A172 (cell line): Measurements from ENCODE around the gene SSBP2. TPM values are rescaled to one million over a fixed set of nuclear protein-coding genes. Genes with fewer than 3 reads are reported as not detected.

Experiments
- DNase-seq: peaks from one replicate; pipeline ENCODE4 v3.0.0-alpha.2; 2015; ENCODE audit warnings: low spot score
- total RNA-seq: library from RNA; depleted of rRNA; stranded (reverse); fragments of >200 nt; shearing (Covaris generic); gene quantifications from 2 replicates; pipeline ENCODE4 v1.2.3, GENCODE V29; 2014

Gene SSBP2
- total RNA-seq, 1 experiment from 2014 or later, result 12.4 TPM

- DNase-seq, result no peak
Measured at GRCh38 chr5:81767097-81767496, 16.2 kb upstream of the SSBP2 start.

- DNase-seq, result no peak
Measured at GRCh38 chr5:81766611-81767010, 15.7 kb upstream of the SSBP2 start.

DNA sequence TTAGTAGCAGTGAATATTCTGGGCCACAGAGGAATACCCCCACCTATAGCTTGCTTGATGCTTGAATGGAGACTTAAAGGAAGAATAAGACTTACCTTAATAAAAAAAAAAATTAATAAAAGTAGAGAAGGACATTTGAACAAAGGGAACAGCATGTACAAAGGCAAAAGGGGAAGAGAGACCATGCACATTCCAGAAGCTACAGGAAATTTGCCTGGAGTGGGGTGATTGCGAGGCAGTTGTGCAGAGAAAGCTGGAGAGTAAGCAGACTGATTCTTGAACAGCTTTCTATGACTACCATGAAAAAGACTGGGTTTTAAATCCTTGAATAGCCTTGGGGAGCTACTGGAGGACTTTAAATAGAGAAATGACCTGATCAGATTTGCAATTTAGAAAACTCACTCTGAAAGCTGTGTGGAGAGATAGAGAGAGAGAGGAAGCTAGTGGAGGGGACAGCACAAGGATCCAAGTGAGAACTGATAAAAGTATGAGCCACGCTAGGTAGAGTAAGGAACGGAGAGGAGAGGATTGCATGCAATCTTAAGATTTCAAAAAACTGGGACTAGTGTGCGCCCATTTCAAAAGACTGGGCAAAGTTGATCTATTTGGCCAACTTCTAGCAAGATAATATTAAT, 12.5 kb upstream of the SSBP2 start:
- no peak for DNase-seq

DNA sequence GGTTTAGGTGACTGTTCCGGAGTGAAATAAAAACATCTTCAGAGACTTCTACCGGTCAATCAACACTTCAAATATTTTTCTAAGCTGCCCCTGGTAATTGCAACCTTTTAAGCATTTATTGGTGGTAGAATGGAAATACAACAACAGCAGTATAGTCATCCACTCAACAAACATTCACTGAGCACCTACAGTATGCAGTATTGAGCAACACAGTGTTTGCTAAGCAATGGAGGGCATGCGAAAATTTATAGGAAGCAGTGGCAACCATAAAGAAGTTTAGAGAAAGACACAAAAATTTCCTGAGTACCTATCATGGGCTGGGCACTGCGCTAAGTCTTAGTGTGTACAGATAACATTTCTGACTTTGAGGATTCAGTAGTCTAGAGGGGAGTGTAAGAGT, 12.0 kb upstream of the SSBP2 start:
- DNase-seq, result no peak

- DNase-seq, result no peak
Measured at GRCh38 chr5:81762401-81762800, 11.5 kb upstream of the SSBP2 start.

DNA sequence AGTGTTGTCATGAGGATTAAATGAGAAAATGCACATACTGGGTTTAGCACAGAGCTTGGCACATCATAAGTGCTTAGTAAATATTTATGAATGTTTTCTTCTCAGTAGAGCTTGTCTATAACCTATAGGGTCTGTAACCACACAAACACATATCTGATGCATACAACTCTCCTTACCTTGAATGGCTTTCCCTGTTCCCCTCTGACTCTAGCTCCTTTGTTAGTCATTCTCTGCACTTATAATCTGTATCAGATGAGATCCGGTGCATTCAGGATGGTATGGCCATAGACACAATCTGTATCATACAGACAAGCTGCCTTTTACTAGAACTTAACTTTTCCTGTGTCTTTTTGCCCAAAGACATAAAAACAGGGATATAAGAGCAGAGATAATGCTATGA, 11.1 kb upstream of the SSBP2 start:
- no peak for DNase-seq

DNA sequence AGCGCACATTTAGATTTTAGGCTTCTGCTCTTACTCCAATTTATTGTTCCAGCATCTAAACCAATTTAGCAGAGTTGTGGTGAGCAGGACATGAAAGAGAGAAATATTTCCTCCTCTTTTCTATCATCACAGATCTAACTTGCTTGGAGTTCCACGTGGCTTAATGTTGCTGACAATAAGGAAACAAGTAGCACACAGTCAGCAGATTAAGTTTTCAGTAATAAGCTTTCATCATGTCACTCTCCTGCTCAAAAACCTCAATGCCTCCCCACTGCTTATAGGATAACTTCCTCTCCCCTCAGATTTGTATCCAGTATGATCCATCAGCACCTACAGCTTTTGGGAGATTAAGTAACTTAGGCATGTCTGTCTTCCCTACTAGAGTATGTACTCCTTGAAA, 10.4 kb upstream of the SSBP2 start:
- DNase-seq, result no peak

- no peak for DNase-seq
Measured at GRCh38 chr5:81760521-81760920, 9.6 kb upstream of the SSBP2 start.

GRCh38 chr5:81759632-81760005, 8.7 kb upstream of the SSBP2 start:
- DNase-seq, result no peak

- DNase-seq, result no peak
Measured at GRCh38 chr5:81757404-81757803, 6.5 kb upstream of the SSBP2 start.

GRCh38 chr5:81756016-81756415, 5.1 kb upstream of the SSBP2 start:
- DNase-seq, result no peak

DNA sequence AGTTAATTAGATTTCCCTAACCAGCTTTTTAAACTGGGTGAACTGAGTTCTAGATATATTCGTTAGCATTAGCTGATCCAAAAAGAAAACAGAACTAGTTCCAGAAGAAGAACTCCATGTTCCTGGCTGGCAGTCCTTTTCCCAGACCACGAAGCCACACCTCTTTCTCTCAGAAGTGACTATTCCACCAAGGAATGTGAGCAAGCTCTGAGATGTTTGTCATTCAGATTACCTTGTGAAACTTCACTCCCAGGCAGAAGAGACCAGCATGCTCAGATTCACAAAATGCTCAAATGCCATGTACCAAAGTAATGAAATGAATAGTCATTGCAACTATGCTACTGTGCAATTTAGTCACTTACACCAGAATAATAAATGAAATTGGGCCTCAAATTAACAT, 4.4 kb upstream of the SSBP2 start:
- peak; percentile 85 for DNase-seq

DNA sequence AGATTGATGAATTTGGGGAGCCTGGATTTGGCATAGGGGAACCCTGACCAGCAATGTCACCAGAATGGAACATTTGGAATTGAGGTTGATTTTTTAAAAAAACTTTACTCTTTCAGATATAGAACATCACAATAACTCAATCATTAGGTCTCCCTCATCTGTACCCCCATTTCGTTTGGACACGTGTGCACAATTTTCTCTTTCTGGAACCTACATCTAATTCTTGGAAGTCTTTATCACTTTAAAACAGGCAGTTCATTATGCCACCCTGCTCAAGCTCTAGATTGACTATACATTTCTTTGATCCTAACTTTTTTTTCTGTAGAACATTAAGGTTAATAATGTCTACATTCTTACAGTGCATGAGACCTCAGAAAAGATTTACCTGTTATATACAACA, 3.7 kb upstream of the SSBP2 start:
- DNase-seq, result no peak

GRCh38 chr5:81753429-81753828, 2.5 kb upstream of the SSBP2 start:
- no peak for DNase-seq

- no peak for DNase-seq
Measured at GRCh38 chr5:81752644-81752963, 1.7 kb upstream of the SSBP2 start.

- no peak for DNase-seq
Measured at GRCh38 chr5:81751836-81752643, 1.1 kb upstream of the SSBP2 start.

GRCh38 chr5:81750308-81751008, 439 bp downstream of the SSBP2 start:
- no peak for DNase-seq

DNA sequence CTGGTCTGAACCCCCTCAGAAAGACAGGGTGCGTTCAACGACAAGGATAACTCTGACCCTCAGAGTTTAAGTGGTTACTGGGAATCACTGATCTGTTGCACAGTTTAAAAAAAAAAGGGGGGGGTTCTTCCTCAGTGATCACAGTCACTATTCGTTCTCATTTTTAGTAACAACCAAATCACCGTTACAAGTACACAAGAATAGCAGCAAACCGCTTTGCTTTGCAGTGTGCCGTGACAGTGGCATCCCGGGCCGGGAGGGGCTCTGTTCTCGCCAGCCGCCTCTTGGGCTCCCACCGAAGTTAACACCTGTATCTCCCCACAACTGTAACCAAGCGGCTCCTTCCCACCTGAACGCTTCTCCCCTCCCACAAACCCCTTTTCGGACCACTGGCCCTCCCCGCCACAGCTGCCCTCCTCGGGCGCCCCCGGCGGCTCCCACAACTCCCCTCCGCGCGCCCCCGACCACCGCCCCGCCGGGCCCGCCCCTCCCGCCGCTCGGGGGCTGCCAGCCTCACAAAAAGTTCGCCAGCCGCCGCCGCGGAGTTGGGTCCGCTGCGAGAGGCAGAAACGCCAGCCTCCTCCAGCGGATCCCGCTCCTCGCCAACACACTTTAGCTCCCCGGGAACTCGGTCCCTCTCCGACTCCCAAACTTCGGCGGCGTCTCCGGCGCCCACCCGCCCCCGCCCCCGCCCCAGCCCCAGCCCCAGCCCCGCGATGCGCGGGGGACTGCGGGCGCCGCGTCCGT, 1.2 kb downstream of the SSBP2 start:
- DNase-seq, result no peak

DNA sequence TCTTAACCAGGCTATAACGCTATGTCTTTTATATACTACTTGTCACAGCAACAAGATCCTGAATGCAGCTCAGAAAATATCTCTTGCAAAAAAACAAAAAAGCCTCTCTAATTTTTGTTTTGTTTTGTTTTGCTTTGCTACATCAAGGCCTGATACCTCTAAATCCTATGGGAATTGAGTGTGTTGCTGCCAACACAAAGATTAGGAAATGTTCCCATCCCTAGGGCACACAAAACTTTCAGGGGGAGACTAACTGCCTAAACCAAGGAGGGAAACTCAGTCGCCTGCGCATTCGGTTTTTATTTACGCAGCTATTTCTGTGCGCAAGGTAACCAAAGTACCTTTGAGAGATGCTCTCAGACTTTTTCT, 1.7 kb downstream of the SSBP2 start:
- no peak for DNase-seq

GRCh38 chr5:81748556-81748955, 2.3 kb downstream of the SSBP2 start:
- no peak for DNase-seq

GRCh38 chr5:81747030-81747429, 3.9 kb downstream of the SSBP2 start:
- no peak for DNase-seq

DNA sequence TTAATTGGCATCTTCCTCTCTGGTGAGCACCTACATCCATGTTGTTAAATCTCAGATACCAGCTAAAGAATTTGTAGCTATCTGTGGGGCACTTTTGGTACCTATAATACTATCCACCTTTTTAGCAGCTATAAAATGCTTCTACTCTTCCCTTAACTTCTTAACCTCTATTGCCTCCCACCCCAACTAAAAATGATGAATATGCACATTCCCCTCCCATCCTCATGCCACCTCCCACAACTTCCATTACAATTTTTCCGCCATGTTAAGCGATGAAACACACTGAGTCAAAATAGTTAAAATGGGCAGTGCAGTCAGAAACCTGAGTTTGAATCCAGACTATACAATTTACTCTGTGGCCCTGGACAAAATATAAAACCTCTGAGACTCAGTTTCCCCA, 10.1 kb downstream of the SSBP2 start:
- no peak for DNase-seq

GRCh38 chr5:81739291-81739690, 11.6 kb downstream of the SSBP2 start:
- DNase-seq, result no peak
